Vagina (tissue), 2 donors: Measurements from ENCODE around the gene SUSD1.

Source experiments
- POLR2A ChIP-seq, 2 donors: fragments of 450-650 bp; IDR thresholded peaks; one replicate each; pipeline ENCODE4 v1.6.1; 2017; ENCODE audit warnings: antibody characterized with exemption in 2 of 2, mild to moderate bottlenecking in 2 of 2, moderate library complexity in 2 of 2
- POLR2AphosphoS5 ChIP-seq, 2 donors: sonication (generic); formaldehyde crosslinking; IDR thresholded peaks; one replicate each; pipeline ENCODE4 v1.9.0; 2017; ENCODE audit warnings: antibody characterized with exemption in 2 of 2, mild to moderate bottlenecking in 2 of 2, low read depth in 1 of 2; ENCODE audit not compliant: insufficient read depth in 1 of 2
- TF ChIP-seq, protein P1 (sequence below), 3 experiments: fragments of 450-650 bp in 2 of 3; fragments of 200-600 bp in 1 of 3; sonication (generic) in 1 of 3; IDR thresholded peaks; one replicate each; pipeline ENCODE4 v1.5.1; 2017 to 2019; ENCODE audit warnings: antibody characterized with exemption in 3 of 3, mild to moderate bottlenecking in 2 of 3, moderate library complexity in 2 of 3

DNA sequence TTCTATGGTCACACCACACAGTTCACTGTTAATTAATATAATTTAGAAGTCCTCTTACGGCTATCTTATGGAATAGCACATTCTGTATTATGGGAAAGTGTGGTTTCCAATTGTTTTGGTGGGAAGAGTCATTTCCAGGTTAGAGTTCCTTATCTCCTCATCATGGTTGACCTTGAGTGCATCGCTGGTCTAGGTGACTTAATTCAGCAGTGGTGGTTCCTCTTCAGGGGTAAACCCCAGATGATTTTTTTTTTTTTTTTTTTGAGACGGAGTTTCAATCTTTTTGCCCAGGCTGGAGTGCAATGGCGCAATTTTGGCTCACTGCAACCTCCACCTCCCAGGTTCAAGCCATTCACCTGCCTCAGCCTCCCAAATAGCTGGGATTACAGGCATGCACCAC is 171.6 kb downstream of the SUSD1 start:
- TF ChIP-seq, protein P1, sequence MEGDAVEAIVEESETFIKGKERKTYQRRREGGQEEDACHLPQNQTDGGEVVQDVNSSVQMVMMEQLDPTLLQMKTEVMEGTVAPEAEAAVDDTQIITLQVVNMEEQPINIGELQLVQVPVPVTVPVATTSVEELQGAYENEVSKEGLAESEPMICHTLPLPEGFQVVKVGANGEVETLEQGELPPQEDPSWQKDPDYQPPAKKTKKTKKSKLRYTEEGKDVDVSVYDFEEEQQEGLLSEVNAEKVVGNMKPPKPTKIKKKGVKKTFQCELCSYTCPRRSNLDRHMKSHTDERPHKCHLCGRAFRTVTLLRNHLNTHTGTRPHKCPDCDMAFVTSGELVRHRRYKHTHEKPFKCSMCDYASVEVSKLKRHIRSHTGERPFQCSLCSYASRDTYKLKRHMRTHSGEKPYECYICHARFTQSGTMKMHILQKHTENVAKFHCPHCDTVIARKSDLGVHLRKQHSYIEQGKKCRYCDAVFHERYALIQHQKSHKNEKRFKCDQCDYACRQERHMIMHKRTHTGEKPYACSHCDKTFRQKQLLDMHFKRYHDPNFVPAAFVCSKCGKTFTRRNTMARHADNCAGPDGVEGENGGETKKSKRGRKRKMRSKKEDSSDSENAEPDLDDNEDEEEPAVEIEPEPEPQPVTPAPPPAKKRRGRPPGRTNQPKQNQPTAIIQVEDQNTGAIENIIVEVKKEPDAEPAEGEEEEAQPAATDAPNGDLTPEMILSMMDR (IDR thresholded peaks at IDR 0.05): no peak
- no peak for TF ChIP-seq POLR2A (IDR thresholded peaks at IDR 0.05)
- TF ChIP-seq POLR2AphosphoS5 (IDR thresholded peaks at IDR 0.05; ENCODE audit: insufficient read depth in 1 of 2, low read depth in 1 of 2): no peak
